ENCODE results near the gene CCDC188. TPM values are rescaled to one million over a fixed set of nuclear protein-coding genes. Genes with fewer than 3 reads are reported as not detected.

The CCDC188 gene
- total and polyA plus RNA-seq, 9 of the 15 experiments (the other 6 are each of a cell fraction or from before 2014, with no cell fraction given), result not detected

GRCh38 chr22:20111689-20112622 is 38.9 kb downstream of the CCDC188 start:
- ChIA-PET CTCF (ENCODE audit: low intra/inter-chr PET ratio) (interaction anchor here (0.6 to 1.2 kb wide), 2 partner anchors 16 to 149 kb away, joined by 4 to 5 read pairs; no protein-coding TSS in a partner anchor), POLR2A (interaction anchor here (0.6 to 20.7 kb wide), 20 partner anchors 6 to 312 kb away, joined by 3 to 513 read pairs (median 4); partner anchors contain the start of genes COMT, RANBP1, TRMT2A and TXNRD2)
- peak; percentile 1 for ATAC-seq
- Histone ChIP-seq H3K36me3 (ENCODE audit: control insufficient read depth, insufficient read depth, low read length) (peaks cover 92% of the 10 kb centered on the region), H4K20me1 (replicated peaks; ENCODE audit: control insufficient read depth, insufficient read depth, low read length) (peaks cover 55% of the 10 kb centered on the region), H3K4me1 (replicated peaks in 1 of 2; ENCODE audit: control insufficient read depth in 2 of 2, insufficient read depth in 2 of 2, low read length in 2 of 2) (peaks cover 10 to 84% of the 10 kb centered on the region in 2 experiments; a peak in 4 of 5 replicates), H3K27ac (ENCODE audit: extremely low read depth, low read depth, low read length) (peak overlapping the region; percentile 18; the same call in 1 of the 3 replicates), H3K9me3 (replicated peaks; ENCODE audit: control insufficient read depth, insufficient read depth, low read depth, low read length) (no peaks in the 10 kb centered on the region), H3K79me2 (ENCODE audit: control insufficient read depth, insufficient read depth, low read length) (peaks cover 28% of the 10 kb centered on the region), H3K27me3 (ENCODE audit: control insufficient read depth in 2 of 2, insufficient read depth in 2 of 2, low read length in 2 of 2) (no peaks in the 10 kb centered on the region), H3K4me3 (no peak overlapping the region), H3K9ac (ENCODE audit: insufficient read depth in 1 of 2, low read depth in 2 of 2, low read length in 2 of 2) (peak overlapping the region in 1 of 2 experiments; percentile 73; a peak in 2 of 4 replicates), H3K9me1 (ENCODE audit: control insufficient read depth, insufficient read depth, low read length) (no peaks in the 10 kb centered on the region), H3K4me2 (ENCODE audit: insufficient read depth, low read length) (no peak overlapping the region), H2AFZ (ENCODE audit: low read depth, low read length) (no peak overlapping the region)
- no peak for DNase-seq (ENCODE audit: extremely low read depth in 1 of 4, low spot score in 3 of 4)
- WGBS (ENCODE audit: insufficient coverage, low coverage, missing lambda C conversion rate), result 84% methylated on average over 7 of the region's 7 CpGs
- no TSS peak for BruUV-seq (replicated peaks)
- no peak for FAIRE-seq
- in situ Hi-C loops (cut with MboI) (loop anchor here (10.0 kb wide), 1 partner anchor 387 kb away; the partner anchor contains the start of gene GP1BB), intact Hi-C loops (cut with micrococcal nuclease) (no loop called here)
- TF ChIP-seq ETS1 (conservative IDR thresholded peaks at IDR 0.05; ENCODE audit: control insufficient read depth, low read depth, low read length), result no peak
- peak; percentile 58; the same call in 1 of the 2 replicates for TF ChIP-seq ZNF174 (CRISPR knock-in tag; IDR thresholded peaks at IDR 0.05)
- TF ChIP-seq ZNF586 (CRISPR knock-in tag; conservative IDR thresholded peaks at IDR 0.05), result peak; percentile 87
- TF ChIP-seq ARID1B (IDR thresholded peaks at IDR 0.05), result no peak
- TF ChIP-seq ILK (tag; IDR thresholded peaks at IDR 0.05; ENCODE audit: borderline replicate concordance, low read depth), result no peak
- TF ChIP-seq, protein P1, sequence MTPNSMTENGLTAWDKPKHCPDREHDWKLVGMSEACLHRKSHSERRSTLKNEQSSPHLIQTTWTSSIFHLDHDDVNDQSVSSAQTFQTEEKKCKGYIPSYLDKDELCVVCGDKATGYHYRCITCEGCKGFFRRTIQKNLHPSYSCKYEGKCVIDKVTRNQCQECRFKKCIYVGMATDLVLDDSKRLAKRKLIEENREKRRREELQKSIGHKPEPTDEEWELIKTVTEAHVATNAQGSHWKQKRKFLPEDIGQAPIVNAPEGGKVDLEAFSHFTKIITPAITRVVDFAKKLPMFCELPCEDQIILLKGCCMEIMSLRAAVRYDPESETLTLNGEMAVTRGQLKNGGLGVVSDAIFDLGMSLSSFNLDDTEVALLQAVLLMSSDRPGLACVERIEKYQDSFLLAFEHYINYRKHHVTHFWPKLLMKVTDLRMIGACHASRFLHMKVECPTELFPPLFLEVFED (CRISPR knock-in tag; conservative IDR thresholded peaks at IDR 0.05), result peak; percentile 47
- TF ChIP-seq PTBP1 (IDR thresholded peaks at IDR 0.05; ENCODE audit: low read depth, low read length), result peak; percentile 61; the same call in 1 of the 2 replicates
- TF ChIP-seq BRCA1 (IDR thresholded peaks at IDR 0.05), result no peak
- no peak for TF ChIP-seq BRCA1 (CRISPR knock-in tag; IDR thresholded peaks at IDR 0.05)
- TF ChIP-seq ZNF77 (CRISPR knock-in tag; IDR thresholded peaks at IDR 0.05), result no peak
- TF ChIP-seq ZBTB17 (CRISPR knock-in tag; IDR thresholded peaks at IDR 0.05), result no peak; the same call in none of the 2 replicates
- TF ChIP-seq SOX6 (IDR thresholded peaks at IDR 0.05), result no peak
- peak; percentile 68; the same call in 1 of the 2 replicates for TF ChIP-seq ZNF133 (CRISPR knock-in tag; IDR thresholded peaks at IDR 0.05)
- TF ChIP-seq HCFC1 (IDR thresholded peaks at IDR 0.05; ENCODE audit: low read depth, low read length), result no peak
- TF ChIP-seq OTX1 (CRISPR knock-in tag; IDR thresholded peaks at IDR 0.05), result peak; percentile 82
- TF ChIP-seq TAF15 (IDR thresholded peaks at IDR 0.05; ENCODE audit: low read depth, low read length), result peak; percentile 87; the same call in 1 of the 2 replicates
- TF ChIP-seq ZNF696 (CRISPR knock-in tag; conservative IDR thresholded peaks at IDR 0.05), result peak; percentile 30; the same call in 1 of the 2 replicates
- peak; percentile 85; the same call in 1 of the 2 replicates for TF ChIP-seq ARID3B (CRISPR knock-in tag; IDR thresholded peaks at IDR 0.05; ENCODE audit: borderline replicate concordance)
